HCT116 (cell line): ENCODE data around the gene TGFBR3. TPM values are rescaled to one million over a fixed set of nuclear protein-coding genes. Genes with fewer than 3 reads are reported as not detected.

Source experiments
- ATAC-seq: fragments of 200-7000 bp; cut with Tn5 transposase; 2 replicates; pipeline ENCODE4 v1.9.1; 2020; ENCODE audit warnings: mild to moderate bottlenecking, moderate library complexity
- BruUV-seq: library from RNA; stranded (reverse); fragments of 400-500 nt; replicated peaks from 2 replicates; lab custom pipeline; 2021; lab: Mats Ljungman, UMichigan
- CTCF ChIA-PET: fragments of 300-600 bp; sonication (Branson Sonifier 250); formaldehyde crosslinking; loops from one replicate; lab custom pipeline; 2021; ENCODE audit warnings: antibody characterized with exemption; lab: Charles Lee
- POLR2A ChIA-PET: fragments of 300-600, 350-600 bp; sonication (Branson Sonifier 250); formaldehyde crosslinking; loops from one replicate; lab custom pipeline; 2021; ENCODE audit warnings: antibody characterized with exemption; lab: Charles Lee
- RAD21 ChIA-PET, 2 experiments: fragments of 300-600 bp; sonication (Branson Sonifier 250); formaldehyde crosslinking; loops; one replicate each; lab custom pipeline; 2023; ENCODE audit warnings: low total read pairs in 2 of 2; ENCODE audit not compliant: uncharacterized antibody in 2 of 2, unreplicated experiment in 2 of 2, low non-redundant PET in 1 of 2; lab: Charles Lee
- DNase-seq: peaks from one replicate; pipeline ENCODE4 v3.0.0-alpha.2; 2010; ENCODE audit warnings: low read depth, low spot score
- H2AFZ ChIP-seq: fragments of 200-600 bp; shearing (Covaris generic), sonication (generic); 2 replicates; pipeline ENCODE4 v1.6.1; 2017; ENCODE audit warnings: low read depth, mixed run types, mixed read lengths, antibody characterized with exemption, low read length; ENCODE audit not compliant: poor library complexity, severe bottlenecking
- H3K27ac ChIP-seq: 2 replicates; pipeline ENCODE4 v1.5.1; 2012; ENCODE audit warnings: low read depth, low read length
- H3K27me3 ChIP-seq: fragments of 200-600 bp; sonication (generic); 2 replicates; pipeline ENCODE4 v1.6.1; 2016; ENCODE audit warnings: mixed run types, low read length, mixed read lengths; ENCODE audit not compliant: insufficient read depth
- H3K36me3 ChIP-seq, 2 experiments: fragments of 200-500 bp in 1 of 2; fragments of 200-600 bp in 1 of 2; sonication (Bioruptor generic) in 1 of 2; sonication (generic) in 1 of 2; 2 replicates each; pipeline versions ENCODE4 v1.5.1 to v1.6.1; 2014 to 2016; ENCODE audit warnings: low read length in 2 of 2, inconsistent platforms in 1 of 2, mixed read lengths in 1 of 2, mixed run types in 1 of 2; ENCODE audit not compliant: insufficient read depth in 2 of 2, control insufficient read depth in 1 of 2
- H3K4me1 ChIP-seq, 2 experiments: fragments of 200-600 bp in 1 of 2; sonication (generic) in 1 of 2; 2 replicates each; pipeline versions ENCODE4 v1.5.1 to v1.6.1; 2012 to 2017; ENCODE audit warnings: low read length in 2 of 2, inconsistent platforms in 1 of 2, mild to moderate bottlenecking in 1 of 2, mixed read lengths in 1 of 2, mixed run types in 1 of 2, moderate library complexity in 1 of 2; ENCODE audit not compliant: insufficient read depth in 2 of 2, control insufficient read depth in 1 of 2
- H3K4me2 ChIP-seq: fragments of 200-600 bp; sonication (generic); 2 replicates; pipeline ENCODE4 v1.6.1; 2017; ENCODE audit warnings: mixed run types, low read length, mixed read lengths
- H3K4me3 ChIP-seq, 2 experiments: fragments of 200-600 bp in 1 of 2; sonication (generic) in 1 of 2; replicated peaks in 1 of 2; 2 replicates each; pipeline ENCODE4 v1.5.1; 2011 to 2016; ENCODE audit warnings: low read length in 2 of 2, control low read depth in 1 of 2, low read depth in 1 of 2, mild to moderate bottlenecking in 1 of 2, mixed read lengths in 1 of 2, mixed run types in 1 of 2
- H3K79me2 ChIP-seq: fragments of 200-600 bp; sonication (generic); 2 replicates; pipeline ENCODE4 v1.6.1; 2017; ENCODE audit warnings: mild to moderate bottlenecking, mixed run types, low read length, moderate library complexity, mixed read lengths; ENCODE audit not compliant: insufficient read depth
- H3K9ac ChIP-seq: fragments of 200-600 bp; sonication (generic); 2 replicates; pipeline ENCODE4 v1.6.1; 2016; ENCODE audit warnings: low read length, mixed read lengths
- H3K9me2 ChIP-seq: fragments of 200-600 bp; sonication (generic), shearing (Covaris generic); 2 replicates; pipeline ENCODE4 v1.6.1; 2017; ENCODE audit warnings: mixed run types, mild to moderate bottlenecking, moderate library complexity; ENCODE audit not compliant: insufficient read depth
- H3K9me3 ChIP-seq, 2 experiments: fragments of 200-500 bp in 1 of 2; fragments of 200-600 bp in 1 of 2; sonication (Bioruptor generic) in 1 of 2; sonication (generic) in 1 of 2; 2 replicates each; pipeline ENCODE4 v1.6.1; 2014 to 2017; ENCODE audit warnings: low read length in 2 of 2, mixed read lengths in 2 of 2, inconsistent platforms in 1 of 2, low read depth in 1 of 2, mild to moderate bottlenecking in 1 of 2, mixed run types in 1 of 2, moderate library complexity in 1 of 2; ENCODE audit not compliant: control insufficient read depth in 1 of 2, insufficient read depth in 1 of 2
- H4K20me1 ChIP-seq: fragments of 200-600 bp; sonication (generic), shearing (Covaris generic); 2 replicates; pipeline ENCODE4 v1.6.1; 2017; ENCODE audit warnings: mixed run types, mild to moderate bottlenecking, moderate library complexity; ENCODE audit not compliant: insufficient read depth
- ATF3 ChIP-seq: IDR thresholded peaks from 2 replicates; pipeline ENCODE4 v1.6.1; 2012
- EGR1 ChIP-seq: IDR thresholded peaks from 2 replicates; pipeline ENCODE4 v1.6.1; 2012; ENCODE audit warnings: low read depth
- JUND ChIP-seq: IDR thresholded peaks from 2 replicates; pipeline ENCODE4 v1.6.1; 2012
- YY1 ChIP-seq: IDR thresholded peaks from 2 replicates; pipeline ENCODE4 v1.6.1; 2011; ENCODE audit warnings: low read length, low read depth, moderate library complexity, mild to moderate bottlenecking; ENCODE audit not compliant: insufficient replicate concordance; ENCODE audit errors: extremely low read depth
- intact Hi-C: fragments of 100-400 bp; cut with micrococcal nuclease; formaldehyde crosslinking; loops from 2 replicates; pipeline ENCODE4 v1.10.0; 2022
- total RNA-seq: library from RNA; stranded (reverse); gene quantifications from one replicate; pipeline ENCODE4 v1.2.1, GENCODE V29; 2021; ENCODE audit not compliant: unreplicated experiment

Gene TGFBR3
- total RNA-seq, 1 experiment from 2014 or later, result 7.1 TPM

GRCh38 chr1:91734761-91735160 is 151.2 kb downstream of the TGFBR3 start:
- Histone ChIP-seq H3K4me1 (peaks cover 63 to 84% of the 10 kb centered on the region in 2 experiments), H3K36me3 (no peaks in the 10 kb centered on the region), H3K4me2 (peak overlapping the region; percentile 26), H3K79me2 (no peaks in the 10 kb centered on the region), H3K9me2 (no peaks in the 10 kb centered on the region), H3K9me3 (no peaks in the 10 kb centered on the region), H3K4me3 (no peak overlapping the region), H4K20me1 (no peaks in the 10 kb centered on the region), H3K9ac (no peak overlapping the region; the same call in 1 of the 2 replicates), H3K27ac (no peak overlapping the region), H3K27me3 (no peaks in the 10 kb centered on the region), H2AFZ (no peak overlapping the region)
- DNase-seq (no peak), ATAC-seq (no peak)
- TF ChIP-seq EGR1, result no peak
- BruUV-seq, result no TSS peak
- CTCF ChIA-PET, result no interaction called here
- intact Hi-C loops, result loop anchor here (10.0 kb wide), 1 partner anchor 150 kb away; the partner anchor contains the start of gene TGFBR3
- RAD21 ChIA-PET, result no interaction called here
- POLR2A ChIA-PET, result no interaction called here

- Histone ChIP-seq H3K9me2 (no peaks in the 10 kb centered on the region), H2AFZ (peak overlapping the region; percentile 17), H3K4me2 (peak overlapping the region; percentile 74), H3K79me2 (no peaks in the 10 kb centered on the region), H3K9me3 (no peaks in the 10 kb centered on the region), H3K27ac (peak overlapping the region; percentile 33; the same call in 1 of the 2 replicates), H3K9ac (peak overlapping the region; percentile 39; the same call in 1 of the 2 replicates), H3K4me3 (peak overlapping the region in 1 of 2 experiments; percentile 29; a peak in 2 of 4 replicates), H4K20me1 (no peaks in the 10 kb centered on the region), H3K4me1 (peaks cover 62 to 70% of the 10 kb centered on the region in 2 experiments), H3K36me3 (no peaks in the 10 kb centered on the region), H3K27me3 (no peaks in the 10 kb centered on the region)
- ChIA-PET POLR2A (no interaction called here), CTCF (no interaction called here), RAD21 (interaction anchor here in 1 of 2 experiments (1.0 kb wide), 1 partner anchor 71 kb away, joined by 3 read pairs; no protein-coding TSS in a partner anchor)
- intact Hi-C loops, result loop anchor here (10.0 kb wide), 1 partner anchor 152 kb away; the partner anchor contains the start of gene TGFBR3
- no peak for DNase-seq
- BruUV-seq, result no TSS peak
- TF ChIP-seq JUND, result no peak
- no peak for TF ChIP-seq ATF3
- TF ChIP-seq EGR1, result no peak
- TF ChIP-seq YY1, result no peak
- ATAC-seq, result no peak
Observed at GRCh38 chr1:91733108-91733710, 152.7 kb downstream of the TGFBR3 start.
